Measurements from ENCODE around the gene NCAN.
A peak's percentile ranks its signal among the peaks of the same experiment; 100 is the strongest.

Gene NCAN

GRCh38 chr19:19185853-19186740 lies 25.7 kb upstream of the NCAN start:
- Histone ChIP-seq H3K9ac (ENCODE audit: low read length) (no peak overlapping the region), H3K9me3 (ENCODE audit: low read length) (no peaks in the 10 kb centered on the region), H3K79me2 (ENCODE audit: insufficient read depth, low read length) (peaks cover 9% of the 10 kb centered on the region; the same call in 1 of the 2 replicates), H3K27me3 (ENCODE audit: insufficient read depth, low read length) (no peaks in the 10 kb centered on the region), H3F3A (ENCODE audit: insufficient read depth, low read length) (no peaks in the 10 kb centered on the region), H3K4me3 (ENCODE audit: low read depth, low read length, poor library complexity, severe bottlenecking) (no peak overlapping the region), H2AFZ (ENCODE audit: low read length) (no peak overlapping the region), H3K36me3 (ENCODE audit: insufficient read depth, low read length) (peaks cover 36% of the 10 kb centered on the region), H3K4me2 (ENCODE audit: low read length) (no peak overlapping the region), H3K4me1 (ENCODE audit: insufficient read depth, low read length, severe bottlenecking) (peaks cover 21% of the 10 kb centered on the region), H3K27ac (ENCODE audit: low read depth, low read length, poor library complexity, severe bottlenecking) (no peak overlapping the region), H3K9me2 (ENCODE audit: low read depth, low read length) (no peaks in the 10 kb centered on the region), H4K20me1 (ENCODE audit: insufficient read depth, low read length) (no peaks in the 10 kb centered on the region)
- TF ChIP-seq CTCF (IDR thresholded peaks at IDR 0.05; ENCODE audit: low read length) = peak; percentile 83
- TF ChIP-seq EZH2 (IDR thresholded peaks at IDR 0.05; ENCODE audit: borderline replicate concordance, low read length) = no peak

- H3K4me3 ChIP-seq (ENCODE audit: low read depth, low read length, poor library complexity, severe bottlenecking) = no peak overlapping the region
- peaks cover 31% of the 10 kb centered on the region for H3K36me3 ChIP-seq (ENCODE audit: insufficient read depth, low read length)
- TF ChIP-seq EZH2 (IDR thresholded peaks at IDR 0.05; ENCODE audit: borderline replicate concordance, low read length) = no peak
- no peak for TF ChIP-seq CTCF (IDR thresholded peaks at IDR 0.05; ENCODE audit: low read length)
Observed at GRCh38 chr19:19186742-19187141, 25.0 kb upstream of the NCAN start.

GRCh38 chr19:19191768-19192077 lies 20.0 kb upstream of the NCAN start:
- peaks cover 21% of the 10 kb centered on the region for H3K36me3 ChIP-seq (ENCODE audit: insufficient read depth, low read length)
- H4K20me1 ChIP-seq (ENCODE audit: insufficient read depth, low read length) = no peaks in the 10 kb centered on the region
- peak overlapping the region; percentile 71 for H3K4me2 ChIP-seq (ENCODE audit: low read length)
- H3K4me1 ChIP-seq (ENCODE audit: insufficient read depth, low read length, severe bottlenecking) = peaks cover 31% of the 10 kb centered on the region
- peak overlapping the region; percentile 85 for H3K9ac ChIP-seq (ENCODE audit: low read length)
- no peaks in the 10 kb centered on the region for H3K9me2 ChIP-seq (ENCODE audit: low read depth, low read length)
- H3K9me3 ChIP-seq (ENCODE audit: low read length) = no peaks in the 10 kb centered on the region
- TF ChIP-seq EZH2 (IDR thresholded peaks at IDR 0.05; ENCODE audit: borderline replicate concordance, low read length) (no peak), CTCF (IDR thresholded peaks at IDR 0.05; ENCODE audit: low read length) (no peak)
- peak overlapping the region; percentile 90 for H3K27ac ChIP-seq (ENCODE audit: low read depth, low read length, poor library complexity, severe bottlenecking)
- H3K27me3 ChIP-seq (ENCODE audit: insufficient read depth, low read length) = no peaks in the 10 kb centered on the region
- peak overlapping the region; percentile 85 for H3K4me3 ChIP-seq (ENCODE audit: low read depth, low read length, poor library complexity, severe bottlenecking)
- peaks cover 16% of the 10 kb centered on the region; the same call in 1 of the 2 replicates for H3K79me2 ChIP-seq (ENCODE audit: insufficient read depth, low read length)
- no peaks in the 10 kb centered on the region for H3F3A ChIP-seq (ENCODE audit: insufficient read depth, low read length)
- H2AFZ ChIP-seq (ENCODE audit: low read length) = no peak overlapping the region

More at GRCh38 chr19:19186742-19187141, 25.0 kb upstream of the NCAN start:
- no peak overlapping the region for H3K4me2 ChIP-seq (ENCODE audit: low read length)
- H3K27me3 ChIP-seq (ENCODE audit: insufficient read depth, low read length) = no peaks in the 10 kb centered on the region
- peaks cover 23% of the 10 kb centered on the region for H3K4me1 ChIP-seq (ENCODE audit: insufficient read depth, low read length, severe bottlenecking)
- no peaks in the 10 kb centered on the region for H3F3A ChIP-seq (ENCODE audit: insufficient read depth, low read length)
- no peaks in the 10 kb centered on the region for H3K9me3 ChIP-seq (ENCODE audit: low read length)
- no peak overlapping the region for H3K27ac ChIP-seq (ENCODE audit: low read depth, low read length, poor library complexity, severe bottlenecking)
- peaks cover 16% of the 10 kb centered on the region; the same call in 1 of the 2 replicates for H3K79me2 ChIP-seq (ENCODE audit: insufficient read depth, low read length)
- H4K20me1 ChIP-seq (ENCODE audit: insufficient read depth, low read length) = no peaks in the 10 kb centered on the region
- no peak overlapping the region for H2AFZ ChIP-seq (ENCODE audit: low read length)
- H3K9me2 ChIP-seq (ENCODE audit: low read depth, low read length) = no peaks in the 10 kb centered on the region
- H3K9ac ChIP-seq (ENCODE audit: low read length) = no peak overlapping the region

Data from OCI-LY1 (cell line).